Neural crest cell (in vitro differentiated cells): ENCODE results near the gene SMARCA4. TPM values are rescaled to one million over a fixed set of nuclear protein-coding genes. Genes with fewer than 3 reads are reported as not detected.

ENCODE experiments used
- DNase-seq: peaks from one replicate; pipeline ENCODE4 v3.0.0; 2021; ENCODE audit warnings: low read depth, mixed read lengths, low spot score
- H3K27ac Mint-ChIP-seq: one replicate; pipeline ENCODE4 v1.8.0; 2021; ENCODE audit warnings: mild to moderate bottlenecking, mixed read lengths; ENCODE audit not compliant: unreplicated experiment
- H3K27me3 Mint-ChIP-seq: 2 replicates; pipeline ENCODE4 v1.8.0; 2021; ENCODE audit warnings: low read depth, mild to moderate bottlenecking, mixed read lengths
- H3K36me3 Mint-ChIP-seq: 2 replicates; pipeline ENCODE4 v1.8.0; 2021; ENCODE audit warnings: low read depth, mild to moderate bottlenecking, mixed read lengths
- H3K4me1 Mint-ChIP-seq: 2 replicates; pipeline ENCODE4 v1.8.0; 2021; ENCODE audit warnings: mixed read lengths
- H3K4me3 Mint-ChIP-seq: one replicate; pipeline ENCODE4 v1.8.0; 2021; ENCODE audit warnings: mild to moderate bottlenecking, mixed read lengths
- H3K9me3 Mint-ChIP-seq: 2 replicates; pipeline ENCODE4 v1.8.0; 2021; ENCODE audit warnings: mixed read lengths
- CTCF ChIP-seq: fragments of 200-600 bp; sonication (generic); conservative IDR thresholded peaks from 2 replicates; pipeline ENCODE4 v1.5.0; 2021; ENCODE audit warnings: antibody characterized with exemption, mild to moderate bottlenecking
- total RNA-seq: library from RNA; stranded (reverse); gene quantifications from 2 replicates; pipeline ENCODE4 v1.2.1, GENCODE V29; 2021

SMARCA4 gene
- total RNA-seq, 1 donor from 2014 or later: 363 TPM

DNA sequence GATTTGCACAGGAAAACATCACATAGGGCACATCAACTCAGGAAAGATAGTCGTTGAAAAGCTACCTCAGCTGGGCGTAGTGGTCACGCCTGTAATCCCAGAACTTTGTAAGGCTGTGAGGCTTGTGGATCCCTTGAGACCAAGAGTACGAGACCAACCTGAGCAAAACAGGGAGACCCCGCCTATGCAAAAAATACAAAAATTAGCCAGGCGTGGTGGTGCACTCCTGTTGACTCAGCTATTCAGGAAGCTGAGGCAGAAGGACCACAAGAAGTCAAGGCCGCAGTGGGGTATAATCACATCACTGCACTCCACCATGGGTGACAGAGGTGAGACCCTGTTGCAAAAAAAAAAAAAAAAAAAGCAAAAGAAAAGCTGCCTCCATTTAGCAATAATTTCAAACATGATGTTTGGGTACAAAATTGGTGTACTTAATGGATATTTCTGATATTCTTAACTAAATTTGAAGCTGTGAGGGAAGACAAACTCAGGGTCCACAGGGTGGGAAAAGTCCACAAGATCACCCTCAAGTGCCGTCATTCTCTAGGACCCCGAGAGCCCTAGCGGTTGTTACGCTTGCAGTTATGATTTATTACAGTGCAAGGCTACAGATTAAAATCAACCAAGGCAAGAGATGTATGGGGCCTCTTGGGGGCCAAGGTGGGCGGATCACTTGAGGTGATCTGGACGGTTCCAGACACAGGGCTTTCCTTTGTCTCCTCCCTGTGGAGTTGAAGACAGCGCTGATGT lies 86.0 kb downstream of the SMARCA4 start:
- no peaks in the 10 kb centered on the region for H3K27me3 Mint-ChIP-seq
- H3K4me1 Mint-ChIP-seq: no peaks in the 10 kb centered on the region
- no peak overlapping the region for H3K27ac Mint-ChIP-seq
- no peak for TF ChIP-seq CTCF
- H3K36me3 Mint-ChIP-seq: peaks cover 13% of the 10 kb centered on the region
- DNase-seq: no peak
- H3K4me3 Mint-ChIP-seq: no peak overlapping the region
- H3K9me3 Mint-ChIP-seq: no peaks in the 10 kb centered on the region

DNA sequence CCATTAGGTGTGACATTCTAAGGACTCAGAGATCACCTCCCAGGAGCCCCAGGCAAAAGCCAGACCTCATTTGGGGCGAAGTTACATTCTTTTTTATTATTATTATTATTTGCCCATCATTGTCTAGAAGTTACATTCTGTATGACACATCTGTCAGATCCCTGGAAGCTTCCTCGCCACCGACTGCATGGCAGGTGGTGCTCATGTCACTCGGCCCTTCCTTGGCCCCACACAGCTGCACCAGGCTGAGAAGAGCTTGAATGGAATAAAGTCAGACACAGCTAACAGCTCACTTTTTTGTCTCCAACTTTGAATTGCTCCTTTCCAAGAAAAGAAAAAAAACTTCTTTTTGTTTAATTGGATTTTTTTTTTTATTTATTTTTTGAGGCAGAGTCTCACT lies 87.0 kb downstream of the SMARCA4 start:
- peaks cover 13% of the 10 kb centered on the region for H3K36me3 Mint-ChIP-seq
- H3K4me1 Mint-ChIP-seq: no peaks in the 10 kb centered on the region
- H3K27ac Mint-ChIP-seq: no peak overlapping the region
- no peak for TF ChIP-seq CTCF
- H3K9me3 Mint-ChIP-seq: no peaks in the 10 kb centered on the region
- DNase-seq: no peak
- no peak overlapping the region for H3K4me3 Mint-ChIP-seq
- no peaks in the 10 kb centered on the region for H3K27me3 Mint-ChIP-seq

GRCh38 chr19:11050323-11051114 lies 89.7 kb downstream of the SMARCA4 start:
- TF ChIP-seq CTCF: no peak

GRCh38 chr19:11053817-11054195 lies 93.0 kb downstream of the SMARCA4 start:
- H3K27ac Mint-ChIP-seq: no peak overlapping the region
- H3K36me3 Mint-ChIP-seq: peaks cover 5% of the 10 kb centered on the region
- H3K4me1 Mint-ChIP-seq: no peaks in the 10 kb centered on the region
- no peaks in the 10 kb centered on the region for H3K9me3 Mint-ChIP-seq
- no peak for TF ChIP-seq CTCF
- H3K4me3 Mint-ChIP-seq: no peak overlapping the region
- no peak for DNase-seq
- no peaks in the 10 kb centered on the region for H3K27me3 Mint-ChIP-seq

More at GRCh38 chr19:11050323-11051114, 89.7 kb downstream of the SMARCA4 start:
- no peak for DNase-seq
- no peaks in the 10 kb centered on the region for H3K9me3 Mint-ChIP-seq
- no peaks in the 10 kb centered on the region for H3K27me3 Mint-ChIP-seq
- no peaks in the 10 kb centered on the region for H3K4me1 Mint-ChIP-seq
- peak overlapping the region; percentile 15 for H3K4me3 Mint-ChIP-seq
- H3K27ac Mint-ChIP-seq: no peak overlapping the region
- H3K36me3 Mint-ChIP-seq: peaks cover 9% of the 10 kb centered on the region

- no peak overlapping the region for H3K27ac Mint-ChIP-seq
- no peaks in the 10 kb centered on the region for H3K27me3 Mint-ChIP-seq
- H3K36me3 Mint-ChIP-seq: peaks cover 5% of the 10 kb centered on the region
- no peak for DNase-seq
- H3K4me1 Mint-ChIP-seq: no peaks in the 10 kb centered on the region
- no peak for TF ChIP-seq CTCF
- H3K9me3 Mint-ChIP-seq: no peaks in the 10 kb centered on the region
- H3K4me3 Mint-ChIP-seq: peak overlapping the region; percentile 49
These were observed 93.4 kb downstream of the SMARCA4 start for GRCh38 chr19:11054200-11054599.
